Colonic mucosa (tissue), 4 donors: ENCODE results near the gene ANKRD31. TPM values are rescaled to one million over a fixed set of nuclear protein-coding genes. Genes with fewer than 3 reads are reported as not detected.

Experiments used
- DNase-seq: peaks from one replicate; pipeline ENCODE4 v3.0.0-alpha.2; 2020
- H3K27ac ChIP-seq: fragments of 200-600 bp; one replicate; pipeline ENCODE4 v1.8.0; 2021
- H3K27me3 ChIP-seq: fragments of 200-600 bp; one replicate; pipeline ENCODE4 v1.8.0; 2021
- H3K36me3 ChIP-seq: fragments of 200-600 bp; one replicate; pipeline ENCODE4 v1.8.0; 2021
- H3K4me1 ChIP-seq: fragments of 200-600 bp; one replicate; pipeline ENCODE4 v1.8.0; 2021; ENCODE audit warnings: mild to moderate bottlenecking
- H3K4me3 ChIP-seq: fragments of 200-600 bp; one replicate; pipeline ENCODE4 v1.8.0; 2021
- H3K9ac ChIP-seq, 2 donors: one replicate each; pipeline ENCODE4 v1.7.0; 2013; ENCODE audit warnings: control low read depth in 2 of 2, low read depth in 2 of 2, low read length in 2 of 2
- H3K9me3 ChIP-seq: fragments of 200-600 bp; one replicate; pipeline ENCODE4 v1.8.0; 2021
- CTCF ChIP-seq: fragments of 200-600 bp; IDR thresholded peaks from one replicate; pipeline ENCODE4 v1.8.0; 2022; ENCODE audit warnings: antibody characterized with exemption, mild to moderate bottlenecking
- intact Hi-C: fragments of 100-400 bp; cut with DNase I; formaldehyde crosslinking; loops from one replicate; pipeline ENCODE4 v1.14.1; 2022
- total RNA-seq, 2 donors: library from RNA; stranded (reverse); fragmentation: NEBNext Ultra II Directional in 1 of 2; extraction: Animal tissue kit (Norgen Biotek cat#: 25700) in 1 of 2; gene quantifications; one replicate each; pipeline ENCODE4 v1.2.1, GENCODE V29; 2021
- donor health status: healthy.
- donor health status: DM: no; HTN: no; CAD: no.
- donor health status: DM: no; HTN: no; CAD: no.

Gene ANKRD31
- total RNA-seq, 2 donors from 2014 or later = 0.05 TPM

DNA sequence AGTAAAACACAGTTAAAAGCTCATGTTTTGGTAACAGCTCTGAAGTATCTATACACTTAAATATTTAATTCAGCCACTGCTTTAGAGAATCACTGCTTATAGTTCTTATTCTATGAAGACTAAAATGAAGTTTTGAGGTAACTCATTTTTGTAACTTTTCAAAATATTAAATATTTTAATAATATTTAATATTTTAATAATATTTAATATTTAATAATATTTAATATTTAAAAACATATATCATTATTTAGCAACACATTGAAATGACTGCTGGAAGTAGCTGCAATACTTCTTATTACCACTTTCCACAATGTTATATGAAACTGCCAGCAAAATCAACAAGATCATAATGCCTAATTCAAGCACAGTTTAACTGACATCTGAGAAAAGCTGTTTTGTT is 165.6 kb downstream of the ANKRD31 start:
- Histone ChIP-seq H3K9me3 (no peaks in the 10 kb centered on the region), H3K27me3 (no peaks in the 10 kb centered on the region), H3K9ac (no peak overlapping the region), H3K4me1 (no peaks in the 10 kb centered on the region), H3K36me3 (no peaks in the 10 kb centered on the region), H3K27ac (no peak overlapping the region), H3K4me3 (no peak overlapping the region)
- DNase-seq = no peak
- intact Hi-C loops = no loop called here
- TF ChIP-seq CTCF = no peak

DNA sequence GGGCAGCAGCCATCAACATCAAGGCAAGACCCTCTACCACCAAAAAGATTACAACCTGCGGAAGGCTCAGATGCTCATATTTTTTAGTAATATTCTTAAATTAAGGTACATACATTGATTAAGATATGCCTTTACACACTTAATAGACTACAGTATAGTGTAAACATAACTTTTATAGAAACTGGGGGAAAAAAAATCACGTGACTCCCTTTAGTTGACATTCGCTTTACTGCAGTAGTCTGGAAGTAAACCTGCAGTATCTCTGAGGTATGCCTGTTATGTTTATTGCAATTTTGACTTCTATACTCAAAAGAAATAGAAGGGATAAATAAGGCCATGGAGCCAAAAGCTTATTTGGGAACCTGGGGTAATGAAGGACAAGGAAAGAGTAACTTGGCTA is 169.2 kb downstream of the ANKRD31 start:
- no peak for TF ChIP-seq CTCF
- Histone ChIP-seq H3K27ac (no peak overlapping the region), H3K9me3 (no peaks in the 10 kb centered on the region), H3K9ac (no peak overlapping the region), H3K27me3 (no peaks in the 10 kb centered on the region), H3K36me3 (no peaks in the 10 kb centered on the region), H3K4me3 (no peak overlapping the region), H3K4me1 (no peaks in the 10 kb centered on the region)
- no peak for DNase-seq
- intact Hi-C loops = no loop called here

GRCh38 chr5:75062925-75063531 is 173.7 kb downstream of the ANKRD31 start:
- DNase-seq = no peak
- no peak overlapping the region for H3K4me3 ChIP-seq
- no peak overlapping the region for H3K9ac ChIP-seq
- no peak for TF ChIP-seq CTCF
- H3K4me1 ChIP-seq = no peaks in the 10 kb centered on the region
- intact Hi-C loops = no loop called here
- no peaks in the 10 kb centered on the region for H3K27me3 ChIP-seq
- H3K9me3 ChIP-seq = no peaks in the 10 kb centered on the region
- H3K36me3 ChIP-seq = no peaks in the 10 kb centered on the region
- H3K27ac ChIP-seq = no peak overlapping the region

GRCh38 chr5:75059912-75060545 is 176.6 kb downstream of the ANKRD31 start:
- DNase-seq = no peak
- no peak for TF ChIP-seq CTCF
- Histone ChIP-seq H3K36me3 (no peaks in the 10 kb centered on the region), H3K27me3 (no peaks in the 10 kb centered on the region), H3K9me3 (no peaks in the 10 kb centered on the region), H3K4me3 (no peak overlapping the region), H3K9ac (no peak overlapping the region), H3K4me1 (no peaks in the 10 kb centered on the region), H3K27ac (no peak overlapping the region)
- intact Hi-C loops = no loop called here

DNA sequence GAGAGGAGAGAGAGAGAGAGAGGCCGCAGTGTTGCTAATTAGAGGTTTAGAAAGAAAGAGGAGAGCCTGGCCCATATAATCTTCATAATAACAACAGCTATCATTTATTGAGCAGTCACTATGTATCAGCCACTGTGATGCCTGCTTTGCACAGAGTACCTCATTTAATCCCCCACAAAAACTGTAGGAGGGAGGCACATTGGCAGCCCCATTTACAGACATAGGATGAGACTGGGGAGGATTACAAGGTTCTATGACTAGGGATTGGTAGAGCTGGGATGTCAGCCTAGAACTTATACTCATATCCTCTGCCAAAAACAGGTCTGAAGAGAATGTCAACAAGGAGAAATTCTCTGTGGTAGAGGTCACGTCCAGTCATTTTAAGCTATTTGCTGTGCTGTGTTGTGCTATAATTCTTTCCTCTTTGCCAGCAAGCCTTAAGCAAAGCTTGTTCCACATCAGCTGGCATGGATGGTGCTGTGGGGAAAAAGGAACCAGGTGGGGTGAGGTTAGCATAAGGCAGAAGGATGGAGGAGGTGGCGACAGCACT is 177.6 kb downstream of the ANKRD31 start:
- no peaks in the 10 kb centered on the region for H3K36me3 ChIP-seq
- intact Hi-C loops = no loop called here
- H3K9me3 ChIP-seq = no peaks in the 10 kb centered on the region
- TF ChIP-seq CTCF = no peak
- no peak overlapping the region for H3K4me3 ChIP-seq
- DNase-seq = no peak
- no peaks in the 10 kb centered on the region for H3K4me1 ChIP-seq
- H3K27ac ChIP-seq = no peak overlapping the region
- H3K27me3 ChIP-seq = no peaks in the 10 kb centered on the region
- H3K9ac ChIP-seq = no peak overlapping the region
